Mesenchymal stem cell (in vitro differentiated cells and primary cell): ENCODE data around the gene APMAP.

Source experiments
- DNase-seq: peaks from one replicate; pipeline ENCODE4 v3.0.0-alpha.2; 2013
- H2AFZ ChIP-seq: one replicate; pipeline ENCODE4 v1.6.1; 2013; ENCODE audit warnings: low read depth, mild to moderate bottlenecking, control low read depth, inconsistent platforms, low read length, moderate library complexity
- H2AK5ac ChIP-seq: 2 replicates; pipeline ENCODE4 v1.6.1; 2013; ENCODE audit warnings: low read length, moderate library complexity, mild to moderate bottlenecking, inconsistent platforms; ENCODE audit not compliant: severe bottlenecking
- H2BK120ac ChIP-seq: one replicate; pipeline ENCODE4 v1.6.1; 2013; ENCODE audit warnings: low read depth, mild to moderate bottlenecking, inconsistent platforms, low read length, moderate library complexity
- H2BK12ac ChIP-seq, 2 experiments: one replicate each; pipeline ENCODE4 v1.6.1; 2013; ENCODE audit warnings: inconsistent platforms in 2 of 2, low read length in 2 of 2, mild to moderate bottlenecking in 2 of 2, moderate library complexity in 2 of 2, control low read depth in 1 of 2
- H2BK15ac ChIP-seq: one replicate; pipeline ENCODE4 v1.6.1; 2013; ENCODE audit warnings: mild to moderate bottlenecking, low read depth, inconsistent platforms; ENCODE audit not compliant: poor library complexity, severe bottlenecking
- H2BK5ac ChIP-seq: 2 replicates; pipeline ENCODE4 v1.6.1; 2013; ENCODE audit warnings: low read depth, mild to moderate bottlenecking, low read length, control low read depth, inconsistent platforms; ENCODE audit not compliant: poor library complexity, severe bottlenecking
- H3K14ac ChIP-seq, 2 experiments: one replicate each; pipeline ENCODE4 v1.6.1; 2013; ENCODE audit warnings: inconsistent platforms in 2 of 2, low read length in 2 of 2, control low read depth in 1 of 2, mild to moderate bottlenecking in 1 of 2, moderate library complexity in 1 of 2
- H3K18ac ChIP-seq, 2 experiments: one replicate each; pipeline ENCODE4 v1.6.1; 2013; ENCODE audit warnings: inconsistent platforms in 2 of 2, low read length in 2 of 2, control low read depth in 1 of 2, low read depth in 1 of 2, mild to moderate bottlenecking in 1 of 2
- H3K23ac ChIP-seq, 2 experiments: one replicate each; pipeline ENCODE4 v1.6.1; 2013; ENCODE audit warnings: inconsistent platforms in 2 of 2, low read length in 2 of 2, mild to moderate bottlenecking in 2 of 2, moderate library complexity in 2 of 2, control low read depth in 1 of 2
- H3K27ac ChIP-seq: 2 replicates; pipeline ENCODE4 v1.5.1; 2013; ENCODE audit warnings: mild to moderate bottlenecking, moderate library complexity, low read length, control low read depth, inconsistent platforms; ENCODE audit not compliant: poor library complexity, severe bottlenecking
- H3K27me3 ChIP-seq, 2 experiments: 2 replicates each; pipeline versions ENCODE4 v1.6.1 to v1.7.0; 2013; ENCODE audit warnings: low read length in 2 of 2, mild to moderate bottlenecking in 2 of 2, moderate library complexity in 2 of 2, control low read depth in 1 of 2, inconsistent platforms in 1 of 2; ENCODE audit not compliant: control insufficient read depth in 1 of 2, insufficient read depth in 1 of 2
- H3K36me3 ChIP-seq, 2 experiments: 2 replicates each; pipeline versions ENCODE4 v1.6.1 to v1.7.0; 2013; ENCODE audit warnings: low read length in 2 of 2, control low read depth in 1 of 2, inconsistent platforms in 1 of 2, low read depth in 1 of 2, mild to moderate bottlenecking in 1 of 2; ENCODE audit not compliant: insufficient read depth in 2 of 2, control insufficient read depth in 1 of 2
- H3K4ac ChIP-seq, 2 experiments: one replicate each; pipeline ENCODE4 v1.6.1; 2013; ENCODE audit warnings: inconsistent platforms in 2 of 2, low read length in 2 of 2, mild to moderate bottlenecking in 2 of 2, moderate library complexity in 2 of 2, control low read depth in 1 of 2, low read depth in 1 of 2
- H3K4me1 ChIP-seq: 2 replicates; pipeline ENCODE4 v1.6.1; 2013; ENCODE audit warnings: low read depth, low read length, control low read depth; ENCODE audit not compliant: control insufficient read depth, insufficient read depth
- H3K4me2 ChIP-seq: 2 replicates; pipeline ENCODE4 v1.6.1; 2013; ENCODE audit warnings: low read length, mild to moderate bottlenecking, inconsistent platforms; ENCODE audit not compliant: poor library complexity, severe bottlenecking
- H3K4me3 ChIP-seq, 2 experiments: 2 replicates each; pipeline versions ENCODE4 v1.5.1 to v1.7.0; 2013; ENCODE audit warnings: low read length in 2 of 2, mild to moderate bottlenecking in 2 of 2, control low read depth in 1 of 2, low read depth in 1 of 2; ENCODE audit not compliant: insufficient read depth in 1 of 2
- H3K79me1 ChIP-seq: replicated peaks from 2 replicates; pipeline ENCODE4 v1.6.1; 2013; ENCODE audit warnings: mild to moderate bottlenecking, control low read depth, low read length, inconsistent platforms; ENCODE audit not compliant: poor library complexity, severe bottlenecking
- H3K9ac ChIP-seq: 2 replicates; pipeline ENCODE4 v1.7.0; 2013; ENCODE audit warnings: mild to moderate bottlenecking, low read length, moderate library complexity
- H3K9me3 ChIP-seq: 2 replicates; pipeline ENCODE4 v1.7.0; 2013; ENCODE audit warnings: mild to moderate bottlenecking, low read length; ENCODE audit not compliant: control insufficient read depth
- H4K8ac ChIP-seq: one replicate; pipeline ENCODE4 v1.6.1; 2013; ENCODE audit warnings: inconsistent platforms, mild to moderate bottlenecking, low read length, moderate library complexity
- H4K91ac ChIP-seq: one replicate; pipeline ENCODE4 v1.6.1; 2013; ENCODE audit warnings: mild to moderate bottlenecking, low read length, inconsistent platforms
- WGBS: methylation state at CpG from one replicate; pipeline ENCODE4 v1.1.7; 2013; ENCODE audit warnings: mixed read lengths; 5-methylcytosine and 5-hydroxymethylcytosine counted together

The APMAP gene

GRCh38 chr20:24962182-24962492 is 30.4 kb downstream of the APMAP start:
- Histone ChIP-seq H2BK5ac (no peak overlapping the region), H3K23ac (no peak overlapping the region), H3K9ac (no peak overlapping the region), H3K36me3 (peaks cover 48 to 79% of the 10 kb centered on the region in 2 experiments), H3K4ac (no peak overlapping the region), H2BK12ac (no peak overlapping the region), H3K4me1 (no peaks in the 10 kb centered on the region), H2BK120ac (no peak overlapping the region), H3K9me3 (no peaks in the 10 kb centered on the region), H2BK15ac (no peak overlapping the region), H3K27ac (no peak overlapping the region), H4K91ac (no peak overlapping the region), H3K14ac (no peak overlapping the region), H3K4me3 (no peak overlapping the region), H3K27me3 (no peaks in the 10 kb centered on the region), H3K4me2 (no peak overlapping the region), H2AFZ (no peak overlapping the region), H2AK5ac (no peak overlapping the region), H4K8ac (no peak overlapping the region), H3K18ac (no peak overlapping the region), H3K79me1 (peaks cover 10% of the 10 kb centered on the region)
- DNase-seq = no peak
- 96% methylated on average over 2 of the region's 2 CpGs for WGBS

GRCh38 chr20:24961384-24962181 is 31.0 kb downstream of the APMAP start:
- Histone ChIP-seq H3K4me2 (no peak overlapping the region), H2AFZ (no peak overlapping the region), H3K9me3 (no peaks in the 10 kb centered on the region), H3K18ac (no peak overlapping the region), H3K36me3 (peaks cover 47 to 76% of the 10 kb centered on the region in 2 experiments), H3K9ac (no peak overlapping the region), H3K4ac (no peak overlapping the region), H3K4me3 (no peak overlapping the region), H3K23ac (no peak overlapping the region), H3K14ac (no peak overlapping the region), H3K4me1 (no peaks in the 10 kb centered on the region), H4K91ac (no peak overlapping the region), H2BK5ac (no peak overlapping the region), H2BK15ac (no peak overlapping the region), H4K8ac (no peak overlapping the region), H2BK120ac (no peak overlapping the region), H2AK5ac (no peak overlapping the region), H3K27ac (no peak overlapping the region), H3K27me3 (no peaks in the 10 kb centered on the region), H2BK12ac (no peak overlapping the region), H3K79me1 (peaks cover 10% of the 10 kb centered on the region)
- WGBS = 94% methylated on average over 20 of the region's 20 CpGs
- no peak for DNase-seq

GRCh38 chr20:24960861-24961260 is 31.7 kb downstream of the APMAP start:
- Histone ChIP-seq H2BK15ac (no peak overlapping the region), H3K23ac (no peak overlapping the region), H3K18ac (no peak overlapping the region), H3K27me3 (no peaks in the 10 kb centered on the region), H3K4me2 (no peak overlapping the region), H2BK120ac (no peak overlapping the region), H3K9me3 (no peaks in the 10 kb centered on the region), H4K8ac (no peak overlapping the region), H3K4me3 (no peak overlapping the region), H3K14ac (no peak overlapping the region), H2BK12ac (no peak overlapping the region), H2BK5ac (no peak overlapping the region), H3K27ac (no peak overlapping the region), H3K4ac (no peak overlapping the region), H2AFZ (no peak overlapping the region), H2AK5ac (no peak overlapping the region), H3K79me1 (peaks cover 5% of the 10 kb centered on the region), H3K4me1 (no peaks in the 10 kb centered on the region), H4K91ac (no peak overlapping the region), H3K36me3 (peaks cover 45 to 78% of the 10 kb centered on the region in 2 experiments), H3K9ac (no peak overlapping the region)
- no peak for DNase-seq
- 88% methylated on average over 1 of the region's 2 CpGs for WGBS

GRCh38 chr20:24960302-24960801 is 32.2 kb downstream of the APMAP start:
- H2AFZ ChIP-seq = no peak overlapping the region
- no peak overlapping the region for H3K18ac ChIP-seq
- no peak overlapping the region for H3K4me2 ChIP-seq
- 93% methylated on average over 10 of the region's 10 CpGs for WGBS
- no peak overlapping the region for H2BK12ac ChIP-seq
- no peak overlapping the region for H3K23ac ChIP-seq
- no peaks in the 10 kb centered on the region for H3K9me3 ChIP-seq
- no peak overlapping the region for H3K27ac ChIP-seq
- peaks cover 3% of the 10 kb centered on the region for H3K79me1 ChIP-seq
- no peak overlapping the region for H3K4ac ChIP-seq
- H3K4me3 ChIP-seq = no peak overlapping the region
- no peak overlapping the region for H3K9ac ChIP-seq
- no peaks in the 10 kb centered on the region for H3K4me1 ChIP-seq
- no peak overlapping the region for H2BK5ac ChIP-seq
- no peak overlapping the region for H2AK5ac ChIP-seq
- no peak for DNase-seq
- H2BK120ac ChIP-seq = no peak overlapping the region
- no peak overlapping the region for H2BK15ac ChIP-seq
- no peak overlapping the region for H4K91ac ChIP-seq
- H3K14ac ChIP-seq = no peak overlapping the region
- no peak overlapping the region for H4K8ac ChIP-seq
- H3K36me3 ChIP-seq = peaks cover 40 to 76% of the 10 kb centered on the region in 2 experiments
- H3K27me3 ChIP-seq = no peaks in the 10 kb centered on the region
